Pons (tissue), 1 donor: ENCODE measurements around the gene ARG1.
A peak's percentile ranks its signal among the peaks of the same experiment; 100 is the strongest.

Experiments used
- DNase-seq: peaks from one replicate; pipeline ENCODE4 v3.0.0-alpha.2; 2016; ENCODE audit warnings: low spot score

ARG1 gene

GRCh38 chr6:131586543-131586942 lies 13.5 kb downstream of the ARG1 start:
- no peak for DNase-seq

GRCh38 chr6:131587909-131588308 lies 14.9 kb downstream of the ARG1 start:
- no peak for DNase-seq

- DNase-seq = no peak
Measured at GRCh38 chr6:131588643-131589042, 15.6 kb downstream of the ARG1 start.

GRCh38 chr6:131592935-131593334 lies 19.9 kb downstream of the ARG1 start:
- DNase-seq = no peak

GRCh38 chr6:131594074-131594473 lies 21.0 kb downstream of the ARG1 start:
- DNase-seq = no peak

- DNase-seq = peak; percentile 9
Measured at GRCh38 chr6:131597446-131597845, 24.4 kb downstream of the ARG1 start.

GRCh38 chr6:131600716-131601115 lies 27.7 kb downstream of the ARG1 start:
- peak; percentile 73 for DNase-seq

GRCh38 chr6:131602781-131603312 lies 29.8 kb downstream of the ARG1 start:
- DNase-seq = no peak

- DNase-seq = no peak
Measured at GRCh38 chr6:131613296-131613925, 40.4 kb downstream of the ARG1 start.

GRCh38 chr6:131615275-131615674 lies 42.2 kb downstream of the ARG1 start:
- DNase-seq = no peak

- DNase-seq = peak; percentile 90
Measured at GRCh38 chr6:131627724-131628682, 55.0 kb downstream of the ARG1 start, which contains the start of gene MED23. MED23 (minus strand) TSS chr6:131628242; CDS start chr6:131628049, 193 bp downstream.

GRCh38 chr6:131628726-131629125 lies 55.7 kb downstream of the ARG1 start:
- DNase-seq = peak; percentile 30

- DNase-seq = peak; percentile 19
Measured at GRCh38 chr6:131629651-131630050, 56.6 kb downstream of the ARG1 start.

GRCh38 chr6:131631625-131632289 lies 58.7 kb downstream of the ARG1 start:
- DNase-seq = no peak
